ENCODE measurements around the gene RABL3. TPM values are rescaled to one million over a fixed set of nuclear protein-coding genes. Genes with fewer than 3 reads are reported as not detected.

RABL3 gene
- total and polyA plus RNA-seq, 2 of the 4 experiments (the other 2 are of a cell fraction) = 5.3 to 17.0 TPM

DNA sequence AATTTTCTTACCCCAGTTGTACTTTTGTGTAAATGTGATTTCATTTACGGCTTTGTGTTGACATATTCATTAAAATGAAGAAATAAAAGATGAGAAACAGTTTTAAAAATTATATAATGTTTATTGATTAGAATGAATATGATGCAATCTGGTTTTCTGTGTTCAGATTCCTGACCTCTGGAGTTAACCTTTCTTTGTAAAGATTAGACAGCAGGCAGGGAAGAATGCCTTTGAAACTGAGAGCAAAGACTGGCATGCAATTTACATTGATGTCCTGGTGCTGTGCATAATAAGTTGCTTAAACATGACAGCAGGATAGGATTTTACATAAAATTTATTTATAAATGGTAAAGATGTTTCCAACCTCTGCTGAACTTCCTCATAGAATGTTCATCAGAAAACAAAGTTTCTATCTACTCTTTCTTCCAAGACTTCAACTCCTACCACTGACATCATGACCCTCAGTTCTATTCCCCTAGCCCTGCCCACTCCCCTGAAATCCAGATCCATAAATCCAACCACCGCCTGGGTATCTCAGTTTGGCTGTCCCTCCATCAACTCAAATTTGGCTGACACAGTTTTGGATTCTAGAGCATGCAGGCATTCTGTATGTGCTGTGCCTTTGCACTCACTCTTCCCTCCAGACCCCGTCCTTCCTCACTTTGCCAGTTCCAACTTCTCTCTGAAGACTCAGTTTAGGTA lies 62.0 kb downstream of the RABL3 start:
- intact Hi-C loops (cut with micrococcal nuclease) = no loop called here
- Histone ChIP-seq H4K91ac (ENCODE audit: insufficient read depth, low read depth, low read length) (no peak overlapping the region; the same call in 1 of the 2 replicates), H3K36me3 (ENCODE audit: control insufficient read depth, insufficient read depth, low read length) (no peaks in the 10 kb centered on the region), H2BK15ac (ENCODE audit: low read depth, low read length) (no peak overlapping the region), H3K56ac (ENCODE audit: extremely low read depth, insufficient read depth, low read length) (no peak overlapping the region), H3K27ac (ENCODE audit: insufficient read depth, low read length) (no peak overlapping the region), H3K9ac (ENCODE audit: low read depth, low read length) (no peak overlapping the region), H2BK20ac (ENCODE audit: low read depth, low read length) (no peak overlapping the region), H3K4me2 (ENCODE audit: low read depth, low read length) (no peak overlapping the region), H3K4me1 (ENCODE audit: control insufficient read depth, insufficient read depth, low read length) (peaks cover 5% of the 10 kb centered on the region; the same call in 1 of the 2 replicates), H2AK5ac (ENCODE audit: low read depth, low read length) (0 out of 2 replicates have a peak overlapping the region, but pooled peaks have one; percentile 2), H4K8ac (ENCODE audit: low read depth in 2 of 2, low read length in 2 of 2) (no peak overlapping the region), H3K79me1 (ENCODE audit: low read depth in 1 of 2, low read length in 2 of 2) (no peaks in the 10 kb centered on the region), H4K20me1 (ENCODE audit: insufficient read depth, low read length) (no peaks in the 10 kb centered on the region), H3K9me1 (ENCODE audit: insufficient read depth, low read length) (no peaks in the 10 kb centered on the region), H2AK9ac (replicated peaks; ENCODE audit: low read depth, low read length, poor library complexity) (no peak overlapping the region), H3K18ac (ENCODE audit: low read depth, low read length) (no peak overlapping the region), H3K23ac (ENCODE audit: low read depth, low read length) (no peak overlapping the region), H2AFZ (replicated peaks; ENCODE audit: low read length, poor library complexity) (no peak overlapping the region), H3K14ac (replicated peaks; ENCODE audit: low read depth, low read length) (no peak overlapping the region), H3K4ac (ENCODE audit: low read depth, low read length) (no peak overlapping the region), H2BK5ac (ENCODE audit: low read depth, low read length, poor library complexity, severe bottlenecking) (no peak overlapping the region), H3K9me3 (ENCODE audit: control insufficient read depth, insufficient read depth, low read length) (no peaks in the 10 kb centered on the region), H3K27me3 (ENCODE audit: control insufficient read depth, insufficient read depth, low read length) (no peaks in the 10 kb centered on the region), H4K5ac (ENCODE audit: low read depth, low read length) (no peak overlapping the region), H2BK120ac (ENCODE audit: low read depth, low read length) (no peak overlapping the region), H3K4me3 (ENCODE audit: insufficient read depth, low read depth, low read length) (no peak overlapping the region)
- dilution Hi-C loops (cut with HindIII; ENCODE audit: low sequenced_read_pairs, unreplicated experiment) = no loop called here
- WGBS, 2 experiments (ENCODE audit: extremely low coverage in 2 of 2, insufficient read length in 1 of 2) = 100% methylated on average over 1 of the region's 3 CpGs; no CpG with 5 or more reads in 1 of the 2 experiments
- ATAC-seq (ENCODE audit: low read depth) (no peak), DNase-seq (no peak)
- in situ Hi-C loops (cut with MboI; ENCODE audit: low sequenced_read_pairs) = no loop called here
- ChIA-PET CTCF (no interaction called here), POLR2A (ENCODE audit: unreplicated experiment) (no interaction called here)
- BruUV-seq (replicated peaks) = no TSS peak
- TF ChIP-seq NFE2L2 (IDR thresholded peaks at IDR 0.05; ENCODE audit: low read depth, low read length) (no peak), CEBPB (IDR thresholded peaks at IDR 0.05; ENCODE audit: low read depth, low read length) (peak; percentile 34; the same call in 1 of the 2 replicates)
